GM12892 (cell line): ENCODE measurements around the gene MUS81.

ENCODE experiments used
- POLR2A ChIP-seq: IDR thresholded peaks from 2 replicates; pipeline ENCODE4 v1.6.1; 2011; ENCODE audit warnings: low read depth, low read length, control low read depth
- POLR2AphosphoS5 ChIP-seq: IDR thresholded peaks from 2 replicates; pipeline ENCODE4 v1.6.1; 2011; ENCODE audit warnings: low read depth, low read length, control low read depth
- TAF1 ChIP-seq: IDR thresholded peaks from 2 replicates; pipeline ENCODE4 v1.6.1; 2011; ENCODE audit warnings: low read depth, mild to moderate bottlenecking, control low read depth, low read length, borderline replicate concordance

GRCh38 chr11:65912845-65913244 is 52.6 kb downstream of the MUS81 start:
- TF ChIP-seq POLR2A (no peak), TAF1 (no peak), POLR2AphosphoS5 (no peak)
